H4 (cell line): Measurements from ENCODE around the gene EPB41L4A. TPM values are rescaled to one million over a fixed set of nuclear protein-coding genes. Genes with fewer than 3 reads are reported as not detected.
A peak's percentile ranks its signal among the peaks of the same experiment; 100 is the strongest.

Experiments
- DNase-seq: peaks from one replicate; pipeline ENCODE4 v3.0.0-alpha.2; 2015; ENCODE audit warnings: low spot score
- total RNA-seq: library from RNA; depleted of rRNA; stranded (reverse); fragments of >200 nt; shearing (Covaris generic); gene quantifications from 2 replicates; pipeline ENCODE4 v1.2.3, GENCODE V29; 2014

EPB41L4A gene
- total RNA-seq, 1 experiment from 2014 or later: 0.87 TPM

DNA sequence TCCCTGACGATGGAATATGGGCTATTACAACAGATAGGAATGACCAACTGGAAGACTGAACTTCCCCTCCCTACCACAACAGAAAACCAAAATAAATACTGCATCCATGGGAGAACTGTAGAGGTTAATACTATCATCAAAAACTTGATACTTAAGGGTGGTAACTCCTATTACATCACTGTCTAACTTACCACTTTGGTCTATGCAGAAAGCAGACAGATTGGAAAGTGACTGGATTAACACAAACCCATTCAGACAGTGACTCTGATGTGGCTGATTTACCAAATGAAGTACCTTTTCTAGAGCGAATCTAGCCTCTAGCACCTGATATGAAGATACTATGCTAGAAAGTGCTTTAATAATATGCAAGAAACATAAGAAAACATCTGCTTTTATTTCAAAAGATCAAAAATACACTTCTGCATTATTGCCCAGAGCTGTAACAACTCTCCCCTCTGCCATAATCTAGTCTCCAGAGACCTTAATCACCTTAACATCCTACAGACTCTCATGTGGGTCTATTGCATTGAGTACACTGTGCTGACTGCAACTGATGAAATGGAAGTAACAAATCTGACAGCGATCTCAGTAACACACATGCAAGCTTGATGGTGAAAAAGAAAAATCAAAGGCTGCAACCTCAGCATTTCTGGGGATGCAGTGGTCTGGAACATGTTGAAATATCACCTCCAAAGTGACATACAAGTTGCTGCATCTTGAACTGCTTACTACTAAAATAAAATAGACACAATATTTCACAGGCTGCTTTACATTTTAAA is 62.7 kb downstream of the EPB41L4A start:
- no peak for DNase-seq

DNA sequence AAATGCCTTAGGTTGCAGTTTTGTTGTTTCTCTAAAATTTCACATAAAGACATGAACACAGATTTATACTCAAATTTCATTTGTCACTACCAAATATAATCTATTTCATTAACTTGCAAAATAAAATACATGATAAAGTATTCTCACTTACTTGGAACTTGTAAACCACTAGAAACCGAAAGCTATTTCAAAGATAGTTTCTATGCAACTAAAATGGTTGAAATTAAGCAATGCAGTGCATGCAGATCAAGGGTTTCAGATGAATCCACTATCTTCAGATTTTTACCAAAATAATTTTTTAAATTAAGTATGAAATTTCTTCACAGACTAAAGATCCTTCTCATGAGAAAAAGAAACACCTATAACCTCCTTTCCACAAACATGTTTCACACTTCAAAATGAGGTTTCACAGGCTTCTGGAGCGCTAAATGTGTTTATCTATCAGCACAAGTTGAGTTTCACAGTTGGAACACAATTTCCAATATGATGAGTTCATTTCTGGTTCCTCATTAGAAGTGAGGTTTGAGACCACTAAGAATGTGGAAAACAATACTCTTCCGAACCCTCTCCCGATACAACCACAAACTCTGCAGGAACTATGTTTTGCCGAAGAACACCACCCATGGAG is 63.9 kb downstream of the EPB41L4A start:
- DNase-seq: no peak

DNA sequence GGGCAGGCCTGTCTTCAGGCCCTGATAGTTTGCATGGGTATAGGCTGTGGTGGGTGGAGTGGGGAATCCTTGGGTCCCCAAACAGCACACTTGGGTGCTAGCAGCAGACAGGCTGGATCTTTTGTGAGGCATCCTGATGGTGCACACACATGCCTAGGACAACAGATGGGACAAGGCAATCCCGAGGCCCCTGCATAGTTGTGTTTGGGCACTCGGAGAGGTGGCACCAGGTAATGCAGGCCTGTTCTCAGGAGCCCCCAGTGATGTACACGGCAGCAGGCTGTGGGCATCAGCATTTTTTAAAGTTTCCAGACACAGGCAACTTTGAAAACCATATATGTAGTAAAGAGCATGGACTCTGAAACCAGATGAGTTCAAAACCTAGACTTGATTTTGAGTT is 65.4 kb downstream of the EPB41L4A start:
- DNase-seq: no peak

DNA sequence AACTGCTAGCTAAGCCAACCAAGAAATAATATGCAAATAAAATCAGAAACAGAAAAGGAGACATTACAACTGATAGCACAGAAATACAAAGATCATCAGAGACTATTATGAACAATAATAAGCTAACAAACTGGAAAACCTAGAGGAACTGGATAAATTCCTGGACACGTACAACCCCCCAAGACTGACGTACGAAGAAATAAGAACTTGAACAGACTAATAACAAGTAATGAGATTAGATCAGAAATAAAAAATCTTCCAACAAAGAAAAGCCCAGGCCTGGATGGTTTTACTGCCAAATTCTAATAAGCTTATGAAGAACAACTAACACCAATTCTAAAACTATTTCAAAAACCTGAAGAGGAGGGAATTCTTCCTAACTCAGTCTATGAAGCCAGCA is 67.9 kb downstream of the EPB41L4A start:
- DNase-seq: no peak

DNA sequence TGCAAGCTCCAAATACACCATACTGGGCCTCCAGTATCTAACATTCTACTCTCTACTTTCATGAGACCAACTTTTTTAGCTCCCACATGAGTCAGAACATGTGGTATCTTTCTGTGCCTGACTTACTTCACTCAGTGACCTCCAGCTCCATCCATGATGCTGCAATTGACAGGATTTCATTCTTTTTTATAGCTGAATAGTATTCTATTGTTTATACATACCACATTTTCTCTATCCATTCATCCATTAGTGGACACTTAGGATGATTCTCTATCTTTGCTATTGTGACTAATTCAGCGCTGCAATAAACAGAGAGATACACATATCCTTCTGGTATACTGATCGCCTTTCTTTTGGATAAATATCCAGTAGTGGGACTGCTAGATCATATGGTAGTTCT is 68.5 kb downstream of the EPB41L4A start:
- no peak for DNase-seq

DNA sequence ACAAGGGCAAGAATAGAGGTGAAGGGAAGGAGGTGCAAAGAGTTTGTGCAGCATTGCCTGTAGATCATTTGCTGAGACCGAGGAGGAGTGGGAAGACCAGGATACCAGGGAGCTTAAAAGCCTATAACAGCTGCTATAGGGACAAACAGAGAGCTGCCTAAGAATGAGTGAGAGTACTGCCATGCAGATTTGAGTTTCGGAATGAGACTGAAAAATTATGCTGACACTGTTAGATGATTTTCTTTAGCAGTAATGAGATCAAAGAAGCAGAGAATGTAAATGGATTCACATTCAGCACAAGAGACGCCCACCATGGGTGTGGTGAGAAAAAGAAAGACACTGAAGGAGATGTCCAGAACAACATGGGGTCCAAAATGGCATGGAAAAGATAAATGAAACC is 69.7 kb downstream of the EPB41L4A start:
- DNase-seq: no peak

DNA sequence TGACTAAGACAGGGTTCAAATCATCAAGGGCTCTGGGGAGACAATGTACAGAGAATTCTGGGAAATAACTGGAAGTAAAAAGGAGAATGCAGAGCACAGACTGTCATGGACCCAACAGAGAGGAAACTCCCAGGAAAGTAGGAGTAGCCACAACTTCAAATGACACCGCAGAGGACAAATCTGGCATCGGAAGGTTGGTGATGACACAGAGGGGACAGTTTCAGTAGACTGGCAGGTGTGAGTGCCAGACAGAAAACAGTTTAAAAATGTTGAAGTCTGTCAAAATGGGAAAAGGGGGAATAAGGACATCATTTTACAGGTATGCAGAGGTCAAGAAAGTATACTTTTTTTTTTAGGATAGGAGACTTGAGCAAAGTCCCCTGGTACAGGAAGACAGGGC is 70.2 kb downstream of the EPB41L4A start:
- no peak for DNase-seq

DNA sequence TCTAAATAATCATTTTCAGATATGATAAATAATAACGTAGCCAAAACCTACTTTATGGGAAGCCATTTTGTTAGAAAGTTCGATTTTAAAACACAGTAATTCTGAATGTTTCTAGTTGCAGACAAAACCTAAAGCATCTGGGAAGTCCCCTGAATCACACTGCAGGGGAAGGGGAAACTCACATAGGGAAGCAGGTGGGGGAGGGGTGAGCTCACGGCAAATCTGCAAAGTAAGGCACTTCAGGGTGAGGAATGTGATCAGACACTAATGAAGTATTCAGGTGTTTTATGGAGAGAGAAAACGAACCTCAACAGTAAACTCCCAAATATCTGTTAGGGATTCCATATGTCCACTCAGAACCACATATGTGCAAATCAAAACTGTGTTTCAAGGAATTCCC is 70.7 kb downstream of the EPB41L4A start:
- DNase-seq: no peak

DNA sequence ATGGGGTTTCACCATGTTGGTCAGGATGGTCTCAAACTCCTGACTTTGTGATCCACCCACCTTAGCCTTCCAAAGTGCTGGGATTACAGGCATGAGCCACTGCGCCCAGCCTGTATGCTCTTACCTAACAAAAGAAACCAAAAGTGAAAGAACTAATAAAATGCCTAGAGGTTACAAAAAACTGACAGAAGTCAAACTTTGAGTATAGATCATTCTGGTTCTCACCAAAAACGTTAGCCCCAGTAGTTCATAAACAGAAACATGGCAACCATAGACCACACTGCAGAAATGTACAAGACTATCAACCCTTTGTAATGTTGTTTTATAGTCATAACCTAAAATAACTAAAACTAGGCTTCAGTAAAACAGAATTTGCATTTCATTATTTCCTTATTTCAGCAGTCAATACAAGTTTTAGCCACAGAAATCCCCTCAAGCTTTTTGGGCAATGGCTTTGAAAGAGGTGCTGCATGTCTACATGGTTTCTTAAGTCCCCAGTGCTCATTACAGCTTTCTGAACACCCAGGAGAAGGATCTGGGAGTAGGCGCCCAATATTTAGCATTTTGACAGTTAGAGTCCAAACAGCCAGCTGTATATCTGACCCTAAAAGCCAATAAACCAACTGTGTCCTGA is 72.5 kb downstream of the EPB41L4A start:
- no peak for DNase-seq

DNA sequence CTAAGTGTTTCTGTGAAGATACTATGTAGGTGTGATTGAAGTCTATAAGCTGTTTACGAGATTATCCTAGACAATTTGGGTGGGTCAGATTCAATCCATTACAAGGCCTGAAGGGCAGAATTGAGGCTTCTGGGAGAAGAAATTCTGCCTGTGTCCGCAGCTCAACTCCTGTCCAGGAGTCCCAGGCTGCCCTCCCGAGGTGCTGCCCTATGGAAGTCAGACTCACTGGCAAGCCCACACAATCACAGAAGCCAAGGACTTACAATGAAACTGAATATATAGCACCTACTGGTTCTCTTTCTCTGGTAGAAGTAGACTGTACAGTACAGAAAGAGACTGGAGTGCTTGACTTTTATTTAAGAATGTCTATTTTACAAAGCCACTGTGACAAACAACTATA is 74.5 kb downstream of the EPB41L4A start:
- no peak for DNase-seq

DNA sequence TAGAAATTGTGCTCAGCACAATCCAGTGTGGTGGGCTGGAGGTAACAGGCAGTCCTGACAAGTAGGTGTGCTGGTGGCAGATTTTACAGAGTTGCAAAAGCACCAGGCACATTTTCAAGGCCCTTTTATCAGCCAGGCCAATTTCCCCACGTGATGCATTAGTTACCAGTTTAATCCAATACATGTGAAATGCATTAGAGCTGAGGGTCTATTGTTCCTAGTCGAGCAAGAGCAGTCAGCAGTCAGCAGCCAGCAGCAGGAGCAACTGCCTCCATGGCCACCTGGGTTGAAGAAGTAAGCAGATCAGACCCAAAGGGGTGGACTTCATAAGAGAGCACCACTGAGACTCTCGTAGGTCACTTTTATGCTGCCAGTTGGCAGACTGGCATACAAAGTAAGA is 76.7 kb downstream of the EPB41L4A start:
- DNase-seq: no peak

DNA sequence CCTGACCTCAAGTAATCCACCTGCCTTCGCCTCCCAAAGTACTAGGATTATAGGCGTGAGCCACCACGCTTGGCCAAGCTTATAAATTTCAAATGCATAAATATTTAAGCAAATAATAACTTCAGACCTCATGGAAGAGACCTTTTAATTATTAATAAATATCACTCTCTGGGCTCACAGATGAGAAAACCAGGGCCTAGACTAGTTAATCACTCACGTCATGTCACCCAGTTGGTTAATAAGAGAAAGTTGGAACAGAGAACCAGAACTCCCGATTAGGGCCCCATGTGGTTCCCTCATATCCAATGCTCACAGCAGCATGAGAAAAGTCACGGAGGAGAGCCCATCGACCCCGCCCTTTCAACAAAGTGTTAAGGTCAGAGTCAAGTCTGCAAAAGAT is 79.3 kb downstream of the EPB41L4A start:
- no peak for DNase-seq

DNA sequence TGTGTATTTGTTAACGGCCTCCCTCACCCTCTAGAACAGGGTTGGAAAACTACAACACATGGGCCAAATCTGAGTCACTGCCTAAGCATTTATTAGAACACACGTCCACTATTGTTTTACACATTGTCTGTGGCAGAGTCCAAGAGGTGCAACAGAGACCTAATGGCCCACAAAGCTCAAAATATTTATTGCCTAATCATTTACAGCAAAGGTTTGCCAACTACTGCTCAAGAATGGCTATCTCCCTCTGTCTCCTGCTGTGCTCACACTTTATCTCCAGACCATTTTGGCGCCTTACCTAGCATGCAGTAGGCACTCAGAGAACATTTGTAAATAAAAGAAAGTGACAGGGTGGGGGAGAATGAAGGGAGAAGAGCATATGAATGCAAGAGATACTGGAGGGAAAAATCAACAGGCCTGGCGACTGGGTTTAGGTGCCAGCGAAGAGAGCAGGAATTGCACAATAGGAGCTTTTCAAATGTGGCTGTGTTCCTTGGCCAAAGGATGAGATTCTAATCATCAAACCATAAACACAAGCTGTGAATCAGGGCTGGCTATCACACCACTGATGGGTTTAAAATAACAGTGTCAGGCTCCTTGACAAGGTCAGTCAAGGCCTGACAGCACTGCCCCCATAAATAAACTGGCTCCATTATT is 80.3 kb downstream of the EPB41L4A start:
- peak; percentile 43 for DNase-seq

DNA sequence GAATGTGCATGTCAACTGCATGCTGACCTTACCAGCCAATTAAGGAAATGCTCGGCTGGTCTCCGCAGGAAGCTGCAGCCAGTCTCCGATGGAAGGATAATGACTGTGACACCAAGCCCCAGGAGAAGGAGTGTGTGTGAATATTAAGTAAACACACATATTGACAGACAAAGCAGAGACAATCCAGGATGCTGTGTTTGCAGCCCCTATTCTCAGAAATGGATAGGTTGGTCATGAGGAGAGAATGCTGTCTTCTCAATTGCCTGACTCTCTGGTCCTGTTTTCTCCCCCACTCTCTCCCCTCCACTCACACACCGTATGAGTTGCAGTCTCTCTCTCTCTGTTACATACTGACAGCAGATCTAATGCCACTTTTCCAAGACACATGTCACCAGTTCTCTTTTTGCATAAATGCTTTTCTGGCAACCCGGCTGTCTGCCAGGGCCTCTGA is 85.7 kb downstream of the EPB41L4A start:
- DNase-seq: no peak

DNA sequence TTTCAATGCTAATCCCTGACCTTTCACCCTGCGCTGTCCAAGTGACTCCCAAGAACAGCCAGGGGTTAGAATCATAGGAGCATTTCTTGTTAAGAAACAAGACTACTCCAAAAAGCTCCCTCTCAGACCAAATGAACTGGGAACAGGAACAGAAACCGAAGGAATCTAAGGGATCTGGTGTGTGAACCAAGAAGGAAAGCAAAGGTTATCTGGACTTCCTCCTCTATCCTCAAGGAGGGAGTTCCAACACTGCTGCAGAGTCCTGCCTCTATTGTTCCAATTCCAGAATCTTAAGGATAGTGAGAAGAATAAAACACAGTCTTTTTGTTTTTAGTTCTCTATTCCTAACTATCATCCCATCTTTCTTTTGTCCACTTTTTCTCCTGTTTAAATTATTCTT is 87.2 kb downstream of the EPB41L4A start:
- no peak for DNase-seq

DNA sequence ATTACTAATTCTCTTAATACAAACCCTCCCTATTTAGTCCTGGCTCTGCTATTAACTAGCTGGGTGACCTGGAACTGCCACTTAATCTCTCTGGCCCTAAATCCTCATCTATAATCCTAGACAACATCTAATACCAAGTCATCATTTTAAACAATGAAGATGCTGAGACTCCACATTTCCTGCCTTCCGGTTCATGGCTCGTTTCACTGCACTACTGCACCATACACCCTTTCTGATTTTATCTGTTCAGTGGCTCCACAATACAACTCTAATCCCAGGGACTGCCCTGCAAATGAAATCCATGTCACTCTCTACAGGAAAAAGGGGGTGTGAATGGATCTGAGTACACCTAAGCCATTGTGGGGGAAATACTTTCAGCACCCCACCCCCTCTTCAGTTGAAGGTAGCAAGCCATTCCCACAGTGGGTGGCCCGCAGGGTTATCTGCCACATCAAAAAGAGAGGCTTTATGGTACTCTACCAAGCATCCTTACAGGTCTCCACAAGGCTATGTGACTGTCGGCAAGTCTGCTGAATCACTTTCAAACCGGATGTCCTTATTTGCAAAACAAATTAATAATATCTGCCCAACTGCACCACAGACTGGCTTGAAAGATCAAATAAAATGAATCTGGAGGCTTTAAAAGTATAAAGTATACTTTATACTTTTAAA is 89.5 kb downstream of the EPB41L4A start:
- peak; percentile 19 for DNase-seq

DNA sequence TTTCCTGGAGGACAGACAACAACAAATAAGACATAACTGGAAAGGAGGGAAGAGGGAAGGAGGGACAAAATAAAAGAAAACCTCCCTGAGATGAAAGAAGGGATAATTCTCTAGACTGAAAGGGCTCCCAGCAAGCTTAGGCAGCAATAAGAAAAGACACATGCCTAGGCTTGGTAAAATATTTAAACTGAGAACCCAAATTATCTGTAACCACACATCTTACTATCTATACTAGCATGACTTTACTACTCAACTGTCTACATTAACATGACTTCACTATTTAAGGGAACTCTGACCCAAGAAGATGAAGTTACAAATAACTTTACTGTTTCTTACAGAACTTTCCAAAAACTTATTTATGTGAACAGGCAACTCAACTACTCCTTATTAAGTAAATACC is 95.9 kb downstream of the EPB41L4A start:
- DNase-seq: no peak

DNA sequence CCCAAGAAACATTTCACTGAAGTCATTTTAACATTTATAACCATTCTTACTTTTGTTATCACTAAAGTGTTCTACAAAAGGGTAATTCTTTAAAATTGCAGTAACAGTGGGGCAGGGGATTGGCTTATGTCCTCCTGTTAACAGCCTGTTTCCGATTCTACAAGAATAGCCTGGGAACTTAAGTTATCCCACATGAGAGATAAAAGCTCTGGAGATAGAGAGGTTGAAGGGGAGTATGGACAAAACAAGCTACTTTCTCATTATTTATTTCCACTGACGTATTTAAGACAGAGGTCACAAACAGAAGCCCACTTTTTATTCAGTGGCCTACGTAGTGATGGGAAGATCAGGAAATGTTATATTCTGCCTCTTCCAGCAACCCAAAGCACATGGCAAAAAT is 98.7 kb downstream of the EPB41L4A start:
- no peak for DNase-seq

DNA sequence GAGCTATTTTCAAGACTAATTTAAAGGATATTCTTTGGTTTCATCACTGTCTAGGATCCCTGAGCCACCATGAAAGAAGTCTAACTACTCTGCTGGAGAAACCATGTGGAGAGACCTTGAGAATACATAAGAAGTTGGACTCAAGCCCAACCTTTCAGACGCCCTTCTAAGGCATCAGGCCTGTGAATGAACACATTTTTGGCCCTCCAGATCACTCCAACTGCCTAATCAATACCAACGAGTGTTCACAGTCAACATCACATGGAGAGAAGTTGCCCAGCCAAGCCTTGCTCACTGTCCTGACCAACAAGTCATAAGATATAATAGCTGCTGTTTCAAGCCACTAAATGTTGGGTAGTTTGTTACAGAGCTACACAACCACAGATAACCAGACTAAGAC is 100.7 kb downstream of the EPB41L4A start:
- no peak for DNase-seq

DNA sequence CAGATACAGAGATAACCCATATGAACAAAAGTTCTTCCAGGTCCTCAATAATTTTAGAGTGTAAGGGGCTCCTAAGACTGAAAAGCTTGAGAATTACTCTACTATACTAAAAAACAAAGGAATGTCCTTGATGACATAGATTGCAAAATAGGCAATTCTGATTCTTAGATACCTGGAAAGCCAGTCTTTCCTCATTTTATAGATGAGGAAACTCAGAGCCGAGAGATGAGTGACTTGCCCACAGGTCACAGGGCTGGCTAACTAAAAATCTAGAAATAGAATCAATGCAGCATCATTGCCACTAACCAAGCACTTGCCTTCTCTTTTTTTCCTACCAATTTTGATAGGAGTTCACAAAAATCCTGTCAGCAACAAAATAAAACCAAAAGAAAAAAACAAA is 101.2 kb downstream of the EPB41L4A start:
- no peak for DNase-seq

DNA sequence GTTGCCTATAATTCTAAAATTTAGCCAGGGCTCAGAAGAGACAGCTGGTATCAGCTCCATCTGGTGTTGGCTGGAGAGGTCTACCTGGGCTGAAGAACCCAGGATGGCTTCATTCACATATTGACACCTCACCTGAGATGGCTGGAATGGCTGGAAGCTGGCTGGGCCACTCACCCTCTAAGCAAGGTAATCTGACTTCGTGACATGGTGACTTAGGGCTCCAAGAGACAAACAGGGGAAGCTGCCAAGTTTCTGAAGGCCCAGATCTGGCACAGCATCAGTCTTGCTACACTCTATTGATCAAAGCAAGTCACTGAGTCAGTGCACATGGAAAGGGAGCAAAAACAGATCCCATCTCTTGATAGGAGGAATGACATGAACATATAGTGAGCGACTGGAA is 102.3 kb downstream of the EPB41L4A start:
- DNase-seq: no peak

DNA sequence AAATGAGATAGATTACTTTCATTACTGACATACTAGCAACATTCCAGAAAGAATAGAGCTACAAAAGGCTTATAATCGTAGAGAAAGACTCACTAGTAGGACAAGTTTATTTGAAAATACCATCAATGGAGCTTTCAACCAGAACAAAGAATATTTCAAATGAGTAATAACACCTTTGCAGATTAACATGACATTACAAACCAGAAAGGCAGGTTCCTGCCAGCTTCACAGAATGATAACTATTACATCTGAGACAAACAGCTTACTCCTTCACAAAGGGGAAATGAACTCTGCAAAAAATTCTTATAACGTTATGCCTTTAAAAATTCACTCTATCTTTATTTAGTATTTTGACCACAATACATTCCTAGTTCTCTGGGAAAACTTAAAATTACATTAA is 103.1 kb downstream of the EPB41L4A start:
- no peak for DNase-seq
